ENCODE results near the gene HBE1.
"Not testable (repeated sequence)": the region's sequence is repeated elsewhere in the genome, so short reads cannot be mapped to it uniquely, and the experiment has no call there.

HBE1 gene

DNA sequence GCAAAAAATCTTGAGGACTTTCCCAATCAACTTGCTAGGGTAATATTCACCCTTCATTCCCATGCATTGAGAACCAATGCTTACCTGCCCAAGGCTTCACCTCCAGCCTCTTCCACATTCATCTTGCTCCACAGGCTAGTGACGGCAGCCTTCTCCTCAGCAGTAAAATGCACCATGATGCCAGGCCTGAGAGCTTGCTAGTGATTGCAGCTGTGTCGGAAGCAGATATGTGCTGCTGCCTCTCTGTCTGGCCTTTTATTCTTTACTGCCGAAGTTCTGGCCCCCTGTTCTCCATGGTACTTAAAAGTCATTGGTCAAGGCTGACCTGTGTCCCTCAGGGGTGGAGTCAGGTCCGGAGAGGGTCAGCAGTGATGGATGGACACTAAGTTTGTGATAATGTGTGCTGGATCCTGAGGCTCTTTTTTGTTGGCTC lies at the start of gene HBE1:
Gene HBE1, minus strand, starts transcription at position 231 of the 433 bp plus-strand sequence. Its CDS starts 55 bp downstream, at position 176.
- DNase-seq, result no peak

DNA sequence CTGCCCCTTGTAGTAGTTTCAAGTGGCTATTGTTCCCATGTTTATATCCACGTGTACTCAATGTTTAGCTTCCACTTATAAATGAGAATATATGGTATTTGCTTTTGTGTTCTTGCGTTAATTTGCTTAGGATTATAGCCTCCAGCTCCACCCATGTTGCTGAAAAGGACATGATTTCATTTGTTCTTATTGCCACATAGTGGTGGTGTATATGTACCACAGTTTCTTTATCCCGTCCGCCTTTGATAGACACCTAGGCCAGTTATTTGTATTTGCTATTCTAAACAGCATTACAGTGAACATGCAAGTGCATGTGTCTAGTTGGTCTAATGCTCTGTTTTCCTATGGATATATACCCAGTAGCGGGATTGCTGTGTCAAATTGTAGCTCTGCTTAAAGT lies 47.5 kb upstream of the HBE1 start:
- DNase-seq, result no peak

- DNase-seq, result not testable (repeated sequence)
Observed at GRCh38 chr11:5313326-5314023, 43.7 kb upstream of the HBE1 start.

DNA sequence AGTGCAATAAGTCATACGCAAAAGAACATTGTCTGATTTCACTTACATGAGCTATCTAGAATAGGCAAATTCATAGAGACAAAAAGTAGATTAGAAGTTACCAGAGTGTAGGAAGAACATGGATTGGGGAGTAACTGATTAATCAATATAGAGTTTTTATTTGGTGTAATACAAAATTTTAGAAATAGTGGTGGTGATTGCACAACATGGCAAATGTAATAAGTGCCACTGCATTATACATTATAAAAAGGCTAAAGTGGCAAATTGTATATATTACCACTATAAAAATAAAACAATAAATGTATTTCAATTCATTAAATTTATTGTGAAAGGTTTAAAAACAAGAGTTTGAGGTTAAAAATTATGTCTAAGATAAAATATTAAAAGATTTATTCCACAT lies 40.7 kb upstream of the HBE1 start:
- DNase-seq, result no peak

DNA sequence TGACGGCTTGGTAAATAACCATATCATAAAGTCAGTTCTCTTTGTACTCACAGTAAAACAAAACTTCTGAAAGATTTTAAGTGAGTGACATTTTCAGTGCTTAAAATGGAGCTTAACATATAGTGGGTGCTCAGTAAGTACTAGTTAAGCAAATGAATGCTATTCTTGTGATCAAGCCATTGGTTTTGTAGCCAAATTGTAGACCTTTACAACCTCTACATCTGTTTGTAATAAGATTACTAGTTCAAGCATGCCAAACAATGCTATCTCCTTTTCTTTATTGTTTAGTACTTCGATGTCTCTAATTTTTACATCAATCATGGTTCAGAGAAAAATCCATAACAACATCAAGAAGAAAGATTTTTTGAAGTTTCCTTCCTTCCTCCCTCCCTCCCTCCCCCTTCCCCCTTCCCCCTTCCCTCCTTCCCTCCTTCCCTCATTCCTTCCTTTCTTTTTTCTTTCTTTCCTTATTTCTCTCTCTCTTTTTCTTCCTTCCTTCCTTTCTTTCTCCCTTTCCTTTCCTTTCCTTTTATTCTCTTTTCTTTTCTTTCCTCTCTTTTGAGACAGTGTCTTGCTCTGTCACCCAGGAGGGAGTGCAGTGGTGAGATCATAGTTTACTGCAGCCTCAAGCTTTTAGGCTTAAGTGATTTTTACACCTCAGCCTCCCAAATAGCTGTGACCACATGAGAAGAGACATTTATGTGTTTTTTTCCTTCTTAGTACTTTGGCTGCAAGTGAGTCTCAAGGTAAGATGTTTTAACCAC lies 37.7 kb upstream of the HBE1 start:
- DNase-seq, result no peak

DNA sequence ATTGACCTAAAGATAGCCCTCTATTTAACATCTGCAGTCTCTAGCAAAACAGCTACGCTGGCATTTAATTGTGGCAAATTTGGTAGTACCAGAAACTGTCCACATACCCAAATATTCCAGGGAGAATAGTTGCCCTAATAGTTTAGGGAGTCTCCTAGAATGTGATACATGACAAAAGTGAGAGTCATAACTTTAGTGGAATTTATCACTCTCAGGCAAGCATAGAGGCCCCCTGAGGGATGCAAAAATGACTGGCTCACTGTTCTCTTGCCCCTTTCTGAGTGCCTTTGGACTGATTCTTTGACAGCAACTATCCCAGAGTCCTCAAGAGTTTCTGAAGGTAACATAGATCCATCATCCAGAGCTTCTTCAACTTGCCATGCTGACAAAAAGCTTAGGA lies 34.3 kb upstream of the HBE1 start:
- DNase-seq, result no peak

- no peak for DNase-seq
Observed at GRCh38 chr11:5303626-5304025, 33.9 kb upstream of the HBE1 start.

- DNase-seq, result no peak
Observed at GRCh38 chr11:5301846-5302245, 32.1 kb upstream of the HBE1 start, which contains the start of gene OR51B4. OR51B4 (minus strand) TSS chr11:5301946; CDS start chr11:5301946, 0 bp downstream.

GRCh38 chr11:5300251-5300650 lies 30.5 kb upstream of the HBE1 start:
- DNase-seq, result no peak

DNA sequence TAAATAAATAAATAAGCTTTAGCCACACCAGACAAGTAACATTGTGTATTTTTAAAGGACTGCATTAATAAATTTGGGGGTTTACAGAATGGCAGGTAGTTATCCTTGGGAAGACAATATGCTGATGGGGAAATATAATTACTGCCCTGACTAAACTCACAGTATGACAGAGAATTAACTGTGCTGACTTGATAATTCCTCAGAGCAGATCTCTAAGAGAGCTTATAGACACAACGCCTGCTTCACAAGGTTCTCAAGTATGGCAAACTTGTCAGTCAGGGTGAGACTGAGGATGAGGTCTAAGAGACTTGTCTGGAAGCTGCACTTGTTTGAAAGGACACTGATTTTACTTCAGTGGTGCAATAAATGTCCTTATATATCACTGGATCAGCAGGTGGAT lies 28.7 kb upstream of the HBE1 start:
- no peak for DNase-seq

- DNase-seq, result no peak
Observed at GRCh38 chr11:5297721-5298323, 28.1 kb upstream of the HBE1 start.

DNA sequence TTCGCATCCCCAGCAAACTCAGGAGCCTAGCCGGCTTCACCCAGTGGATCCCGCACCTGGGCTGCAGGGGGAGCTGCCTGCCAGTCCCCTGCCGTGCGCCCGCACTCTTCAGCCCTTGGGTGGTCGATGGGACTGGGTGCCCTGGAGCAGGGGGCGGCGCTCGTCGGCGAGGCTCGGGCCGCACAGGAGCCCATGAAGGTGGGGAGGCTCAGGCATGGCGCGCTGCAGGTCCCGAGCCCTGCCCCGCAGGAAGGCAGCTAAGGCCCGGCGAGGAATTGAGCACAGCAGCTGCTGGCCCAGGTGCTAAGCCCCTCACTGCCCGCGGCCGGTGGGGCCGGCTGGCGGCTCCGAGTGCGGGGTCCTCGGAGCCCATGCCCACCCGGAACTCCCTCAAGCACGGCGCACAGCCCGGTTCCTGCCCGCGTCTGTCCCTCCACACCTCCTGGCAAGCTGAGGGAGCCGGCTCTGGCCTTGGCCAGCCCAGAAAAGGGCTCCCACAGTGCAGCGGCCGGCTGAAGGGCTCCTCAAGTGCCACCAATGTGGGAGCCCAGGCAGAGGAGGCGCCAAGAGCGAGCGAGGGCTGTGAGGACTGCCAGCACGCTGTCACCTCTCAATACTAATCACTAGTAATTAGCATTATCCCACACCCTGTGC lies 24.7 kb upstream of the HBE1 start:
- not testable (repeated sequence) for DNase-seq

- no peak for DNase-seq
Observed at GRCh38 chr11:5293028-5293427, 23.3 kb upstream of the HBE1 start.

DNA sequence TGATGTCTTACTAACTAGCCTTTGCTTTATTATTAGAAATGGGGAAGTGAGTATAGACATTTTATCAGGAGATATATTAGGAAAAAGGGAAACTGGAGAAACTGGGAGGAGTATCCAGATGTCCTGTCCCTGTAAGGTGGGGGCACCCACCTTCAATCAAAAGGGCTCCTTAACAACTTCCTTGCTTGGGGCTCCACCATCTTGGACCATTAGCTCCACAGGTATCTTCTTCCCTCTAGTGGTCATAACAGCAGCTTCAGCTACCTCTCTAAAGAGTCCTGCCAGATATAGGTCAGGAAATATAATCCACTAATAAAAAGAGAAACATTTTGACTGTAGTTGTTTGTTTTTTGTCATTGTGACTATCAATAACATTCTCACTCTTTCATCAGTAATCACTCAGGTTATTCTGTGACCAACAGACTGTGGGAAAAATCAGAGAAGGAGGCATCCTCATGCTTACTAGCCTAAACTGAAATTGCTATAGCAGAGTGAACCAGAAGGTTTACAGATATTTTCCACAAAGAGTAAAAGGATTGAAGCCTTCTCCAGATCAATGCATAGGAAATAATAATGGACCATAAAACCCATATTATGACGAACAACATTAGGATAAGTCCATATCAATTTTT lies 21.6 kb upstream of the HBE1 start:
- DNase-seq, result no peak

- no peak for DNase-seq
Observed at GRCh38 chr11:5290106-5290505, 20.4 kb upstream of the HBE1 start.

DNA sequence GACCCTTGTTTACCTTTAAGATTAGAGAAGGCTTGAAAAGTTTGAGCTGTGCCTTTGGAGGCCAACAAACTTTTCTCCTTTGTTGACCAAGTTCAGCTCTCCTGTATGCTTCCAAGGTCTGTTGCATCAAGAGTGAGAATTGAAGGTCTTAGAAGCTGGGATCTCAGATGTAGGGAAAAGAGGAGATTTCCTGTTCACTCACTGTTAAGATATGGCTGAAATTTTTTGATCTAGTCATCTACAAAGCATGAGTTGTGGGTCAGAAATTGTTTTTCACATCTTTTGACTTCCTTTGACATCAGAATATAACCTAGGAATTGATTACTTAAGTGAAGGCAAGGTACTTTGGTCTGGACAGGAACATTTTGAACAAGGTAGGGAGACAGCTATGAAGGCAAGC lies 20.0 kb upstream of the HBE1 start:
- no peak for DNase-seq

DNA sequence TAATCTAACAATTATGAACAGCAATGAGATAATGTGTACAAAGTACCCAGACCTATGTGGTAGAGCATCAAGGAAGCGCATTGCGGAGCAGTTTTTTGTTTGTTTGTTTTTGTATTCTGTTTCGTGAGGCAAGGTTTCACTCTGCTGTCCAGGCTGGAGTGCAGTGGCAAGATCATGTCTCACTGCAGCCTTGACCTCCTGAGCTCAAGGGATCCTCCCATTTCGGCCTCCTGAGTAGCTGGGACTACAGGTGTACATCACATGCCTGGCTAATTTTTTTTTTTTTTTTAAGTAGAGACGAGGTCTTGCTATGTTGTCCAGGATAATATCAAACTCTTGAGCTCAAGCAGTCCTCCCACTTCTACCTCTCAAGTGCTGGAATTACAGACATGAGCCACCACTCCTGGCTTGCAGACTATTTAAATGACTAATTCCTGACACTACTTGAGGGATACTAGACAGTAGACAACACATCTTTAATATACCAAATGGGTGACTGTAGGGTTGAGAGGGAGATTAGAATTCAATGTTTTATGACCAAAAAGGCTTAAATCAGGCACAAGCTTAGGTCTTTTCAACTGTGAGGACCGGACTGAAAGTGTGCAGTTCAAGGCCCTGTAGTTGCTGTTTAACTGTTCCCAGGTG lies 19.3 kb upstream of the HBE1 start:
- no peak for DNase-seq

GRCh38 chr11:5288108-5288905 lies 18.6 kb upstream of the HBE1 start:
- DNase-seq, result no peak

- no peak for DNase-seq
Observed at GRCh38 chr11:5286901-5287300, 17.2 kb upstream of the HBE1 start.

DNA sequence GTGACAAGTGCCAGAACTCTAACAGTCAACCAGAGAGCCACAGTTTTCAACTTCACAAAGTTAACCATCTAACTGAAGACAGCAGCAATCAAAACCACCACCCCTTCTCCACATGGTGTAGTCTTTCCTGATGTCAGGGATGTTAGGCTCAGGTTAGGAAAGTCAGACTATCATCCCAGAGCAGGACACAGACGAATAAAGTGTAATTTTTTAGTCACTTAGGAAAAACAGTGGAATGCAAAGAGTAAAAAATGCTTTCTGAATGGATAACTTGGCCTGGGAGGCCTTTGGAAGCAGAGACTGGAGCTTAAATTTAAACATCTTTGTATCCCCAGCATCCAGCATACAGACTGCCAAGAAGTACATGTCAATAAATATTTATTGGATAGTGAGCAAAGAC lies 16.6 kb upstream of the HBE1 start:
- no peak for DNase-seq

DNA sequence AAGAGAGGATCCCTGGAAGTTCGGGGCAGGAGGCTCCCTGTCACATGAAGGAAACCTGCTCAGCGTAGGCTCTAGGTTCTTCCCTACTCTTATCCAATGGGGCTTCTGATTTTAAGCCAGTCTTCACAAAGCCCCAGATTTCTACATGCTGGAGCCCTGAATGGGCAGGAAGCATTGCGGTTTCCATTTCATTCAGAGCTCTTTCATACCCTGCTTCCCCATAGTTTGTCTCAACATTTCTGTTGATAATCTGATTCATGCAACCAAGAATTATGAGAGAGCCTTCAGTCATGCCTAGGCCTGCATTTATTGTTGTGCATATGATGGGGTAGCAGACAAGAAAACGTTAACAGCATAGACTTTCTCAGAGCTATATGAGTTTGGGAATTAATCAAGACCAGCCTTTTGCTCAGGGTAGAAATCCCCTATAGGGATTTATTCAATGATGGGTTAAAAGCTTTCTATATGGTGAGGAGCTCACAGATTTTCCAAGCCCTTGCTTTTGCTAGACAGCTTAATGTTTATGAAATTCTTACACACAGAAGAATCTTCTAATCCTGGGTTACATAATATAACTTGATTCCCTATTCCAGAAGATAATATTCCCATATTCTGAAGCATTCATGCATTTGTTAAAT lies 16.1 kb upstream of the HBE1 start:
- no peak for DNase-seq

Measured in NCI-H446 treated with DMSO at 0.1 percent for 48 hours (cell line).